Hepatocyte (in vitro differentiated cells): ENCODE measurements around the gene DDAH2. TPM values are rescaled to one million over a fixed set of nuclear protein-coding genes. Genes with fewer than 3 reads are reported as not detected.

Experiments used
- DNase-seq: peaks from one replicate; pipeline ENCODE4 v3.0.0-alpha.2; 2016; ENCODE audit warnings: low spot score
- H2AFZ ChIP-seq: fragments of 200-600 bp; sonication (generic); 2 replicates; pipeline ENCODE4 v1.6.0; 2016; ENCODE audit warnings: antibody characterized with exemption, mild to moderate bottlenecking
- H3K27ac ChIP-seq: fragments of 200-600 bp; sonication (generic); 2 replicates; pipeline ENCODE4 v1.5.1; 2016; ENCODE audit warnings: mild to moderate bottlenecking
- H3K27me3 ChIP-seq: fragments of 200-600 bp; sonication (generic); 2 replicates; pipeline ENCODE4 v1.6.1; 2016
- H3K36me3 ChIP-seq: fragments of 200-600 bp; sonication (generic); replicated peaks from 2 replicates; pipeline ENCODE4 v1.5.1; 2016; ENCODE audit warnings: low read depth; ENCODE audit not compliant: insufficient read depth
- H3K4me1 ChIP-seq: fragments of 200-600 bp; sonication (generic); 2 replicates; pipeline ENCODE4 v1.5.1; 2016; ENCODE audit warnings: mild to moderate bottlenecking, moderate library complexity; ENCODE audit not compliant: insufficient read depth
- H3K4me2 ChIP-seq: fragments of 200-600 bp; sonication (generic); 2 replicates; pipeline ENCODE4 v1.6.0; 2016
- H3K4me3 ChIP-seq: fragments of 200-600 bp; sonication (generic); 2 replicates; pipeline ENCODE4 v1.5.1; 2016; ENCODE audit warnings: mild to moderate bottlenecking
- H3K79me2 ChIP-seq: fragments of 200-600 bp; sonication (generic); 2 replicates; pipeline ENCODE4 v1.6.0; 2017; ENCODE audit warnings: mild to moderate bottlenecking
- H3K9me2 ChIP-seq: fragments of 200-600 bp; sonication (generic); replicated peaks from 2 replicates; pipeline ENCODE4 v1.6.0; 2017; ENCODE audit warnings: mild to moderate bottlenecking; ENCODE audit not compliant: insufficient read depth
- H3K9me3 ChIP-seq: fragments of 200-600 bp; sonication (generic); 2 replicates; pipeline ENCODE4 v1.5.1; 2016; ENCODE audit warnings: low read depth, mild to moderate bottlenecking
- H4K20me1 ChIP-seq: fragments of 200-600 bp; sonication (generic); 2 replicates; pipeline ENCODE4 v1.6.0; 2016; ENCODE audit warnings: mild to moderate bottlenecking; ENCODE audit not compliant: insufficient read depth, poor library complexity, severe bottlenecking
- EZH2 ChIP-seq: fragments of 200-600 bp; sonication (generic); IDR thresholded peaks from 2 replicates; pipeline ENCODE4 v1.6.1; 2016; ENCODE audit warnings: antibody characterized with exemption, mild to moderate bottlenecking, borderline replicate concordance
- EZH2phosphoT487 ChIP-seq: fragments of 200-600 bp; sonication (generic); IDR thresholded peaks from one replicate; pipeline ENCODE4 v1.6.1; 2018; ENCODE audit warnings: antibody characterized with exemption, mild to moderate bottlenecking, low read depth, moderate library complexity; ENCODE audit not compliant: unreplicated experiment, severe bottlenecking
- WGBS: methylation state at CpG from one replicate; pipeline ENCODE4 v1.1.6; 2016; ENCODE audit warnings: low lambda C conversion rate; ENCODE audit errors: missing lambda C conversion rate; 5-methylcytosine and 5-hydroxymethylcytosine counted together
- microRNA-seq: library from miRNA; unstranded; fragments of <30 nt; microRNA quantifications from one replicate; pipeline ENCODE4, GENCODE V29; 2017
- polyA plus RNA-seq: library from polyadenylated mRNA; unstranded; fragments of >200 nt; fragmentation: Nextera tagmentation; extraction: Ambion mirVana; gene quantifications from 2 replicates; pipeline ENCODE4 v1.2.1, GENCODE V29; 2016
- small RNA-seq: library from RNA; depleted of rRNA; stranded (forward); fragments of <200 nt; gene quantifications from one replicate; pipeline ENCODE3, GENCODE V24; 2014
- total RNA-seq: library from RNA; depleted of rRNA; stranded (reverse); fragments of >200 nt; gene quantifications from 2 replicates; pipeline ENCODE4 v1.2.3, GENCODE V29; 2014
- TF ChIP-seq, protein P1 (sequence below): fragments of 200-600 bp; sonication (generic); IDR thresholded peaks from 2 replicates; pipeline ENCODE4 v1.5.1; 2016; ENCODE audit warnings: antibody characterized with exemption, mild to moderate bottlenecking; ENCODE audit not compliant: poor library complexity

Gene DDAH2
- total and polyA plus RNA-seq, 2 experiments from 2014 or later: 93.8 to 157 TPM

GRCh38 chr6:31680226-31681134, 48.6 kb downstream of the DDAH2 start, which contains the start of gene LY6G5C:
Gene LY6G5C, minus strand, starts transcription at chr6:31681067. Its CDS starts 694 bp downstream, at chr6:31680373.
- TF ChIP-seq, protein P1, sequence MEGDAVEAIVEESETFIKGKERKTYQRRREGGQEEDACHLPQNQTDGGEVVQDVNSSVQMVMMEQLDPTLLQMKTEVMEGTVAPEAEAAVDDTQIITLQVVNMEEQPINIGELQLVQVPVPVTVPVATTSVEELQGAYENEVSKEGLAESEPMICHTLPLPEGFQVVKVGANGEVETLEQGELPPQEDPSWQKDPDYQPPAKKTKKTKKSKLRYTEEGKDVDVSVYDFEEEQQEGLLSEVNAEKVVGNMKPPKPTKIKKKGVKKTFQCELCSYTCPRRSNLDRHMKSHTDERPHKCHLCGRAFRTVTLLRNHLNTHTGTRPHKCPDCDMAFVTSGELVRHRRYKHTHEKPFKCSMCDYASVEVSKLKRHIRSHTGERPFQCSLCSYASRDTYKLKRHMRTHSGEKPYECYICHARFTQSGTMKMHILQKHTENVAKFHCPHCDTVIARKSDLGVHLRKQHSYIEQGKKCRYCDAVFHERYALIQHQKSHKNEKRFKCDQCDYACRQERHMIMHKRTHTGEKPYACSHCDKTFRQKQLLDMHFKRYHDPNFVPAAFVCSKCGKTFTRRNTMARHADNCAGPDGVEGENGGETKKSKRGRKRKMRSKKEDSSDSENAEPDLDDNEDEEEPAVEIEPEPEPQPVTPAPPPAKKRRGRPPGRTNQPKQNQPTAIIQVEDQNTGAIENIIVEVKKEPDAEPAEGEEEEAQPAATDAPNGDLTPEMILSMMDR: peak; percentile 92
- no peak for TF ChIP-seq EZH2phosphoT487
- Histone ChIP-seq H2AFZ (peak within 1 kb of the TSS; percentile 83), H3K4me1 (peaks cover 5% of the 10 kb centered on the region), H3K27me3 (no peaks in the 10 kb centered on the region), H3K27ac (peak within 1 kb of the TSS; percentile 84), H3K4me3 (peak within 1 kb of the TSS; percentile 39), H3K4me2 (peak within 1 kb of the TSS; percentile 96), H3K9me2 (no peaks in the 10 kb centered on the region), H3K36me3 (no peaks in the 10 kb centered on the region), H3K9me3 (no peaks in the 10 kb centered on the region), H3K79me2 (no peaks in the 10 kb centered on the region), H4K20me1 (no peaks in the 10 kb centered on the region)
- DNase-seq: peak; percentile 89
- 15% methylated on average over 17 of the region's 17 CpGs for WGBS

GRCh38 chr6:31677955-31678354, 51.1 kb downstream of the DDAH2 start:
- Histone ChIP-seq H3K4me3 (no peak overlapping the region), H3K27ac (no peak overlapping the region), H4K20me1 (no peaks in the 10 kb centered on the region), H2AFZ (no peak overlapping the region), H3K36me3 (no peaks in the 10 kb centered on the region), H3K4me2 (no peak overlapping the region), H3K27me3 (no peaks in the 10 kb centered on the region), H3K9me2 (no peaks in the 10 kb centered on the region), H3K79me2 (no peaks in the 10 kb centered on the region), H3K4me1 (peaks cover 5% of the 10 kb centered on the region), H3K9me3 (no peaks in the 10 kb centered on the region)
- TF ChIP-seq EZH2 (no peak), EZH2phosphoT487 (no peak)
- TF ChIP-seq, protein P1: no peak
- WGBS: 78% methylated on average over 8 of the region's 8 CpGs
- DNase-seq: no peak

Small RNAs within 50 kb of the gene (microRNA-seq; reads per million reads assigned to microRNA genes)
- gene MIR4646: 5.4 reads per million, percentile 11 among the genes with 10 or more reads in this experiment

Small RNAs within 50 kb of the gene (small RNA-seq; reads per million reads assigned to genes)
- gene LY6G6D (not detected), gene MIR4646 (not detected), gene MSH5-SAPCD1 (not detected), gene RF00019 (not detected), gene RNU6-850P (not detected), gene SAPCD1 (not detected)

Other genes with a start within 250 kb of the DDAH2 start
Only the 30 nearest of the 42 such genes appear.
- gene LTA, start 157.0 kb downstream of the DDAH2 start, total RNA-seq: not detected in 2 replicates
- not detected in 2 replicates for gene LTA, start 157.0 kb downstream of the DDAH2 start, polyA plus RNA-seq
- gene TNF, start 153.7 kb downstream of the DDAH2 start, total RNA-seq: 0.63 TPM in 1 of 2 replicates, not detected in the other
- 0.91 and 1.3 TPM in 2 replicates for gene TNF, start 153.7 kb downstream of the DDAH2 start, polyA plus RNA-seq
- gene LTB, start 146.9 kb downstream of the DDAH2 start, total RNA-seq: 2.4 and 4.0 TPM in 2 replicates
- 6.0 and 10.6 TPM in 2 replicates for gene LTB, start 146.9 kb downstream of the DDAH2 start, polyA plus RNA-seq
- gene LST1, start 143.0 kb downstream of the DDAH2 start, total RNA-seq: not detected in 2 replicates
- 1.5 and 2.4 TPM in 2 replicates for gene LST1, start 143.0 kb downstream of the DDAH2 start, polyA plus RNA-seq
- gene NCR3, start 136.3 kb downstream of the DDAH2 start, total RNA-seq: not detected in 2 replicates
- not detected in 2 replicates for gene NCR3, start 136.3 kb downstream of the DDAH2 start, polyA plus RNA-seq
- 4.1 and 4.6 TPM in 2 replicates for gene AIF1, start 114.1 kb downstream of the DDAH2 start, total RNA-seq
- gene AIF1, start 114.1 kb downstream of the DDAH2 start, polyA plus RNA-seq: 7.2 and 12.8 TPM in 2 replicates
- 29.8 and 50.2 TPM in 2 replicates for gene PRRC2A, start 108.6 kb downstream of the DDAH2 start, total RNA-seq
- 47.5 and 69.0 TPM in 2 replicates for gene PRRC2A, start 108.6 kb downstream of the DDAH2 start, polyA plus RNA-seq
- gene BAG6, start 76.6 kb downstream of the DDAH2 start, total RNA-seq: 113 and 148 TPM in 2 replicates
- gene BAG6, start 76.6 kb downstream of the DDAH2 start, polyA plus RNA-seq: 84.6 and 85.7 TPM in 2 replicates
- gene APOM, start 73.4 kb downstream of the DDAH2 start, total RNA-seq: 9.3 and 10.4 TPM in 2 replicates
- gene APOM, start 73.4 kb downstream of the DDAH2 start, polyA plus RNA-seq: 28.2 and 40.7 TPM in 2 replicates
- 21.3 and 23.3 TPM in 2 replicates for gene C6orf47, start 68.5 kb downstream of the DDAH2 start, total RNA-seq
- gene C6orf47, start 68.5 kb downstream of the DDAH2 start, polyA plus RNA-seq: 19.8 and 25.4 TPM in 2 replicates
- 11.5 and 18.1 TPM in 2 replicates for gene GPANK1, start 64.3 kb downstream of the DDAH2 start, total RNA-seq
- 18.5 and 23.8 TPM in 2 replicates for gene GPANK1, start 64.3 kb downstream of the DDAH2 start, polyA plus RNA-seq
- 155 and 185 TPM in 2 replicates for gene CSNK2B, start 63.2 kb downstream of the DDAH2 start, total RNA-seq
- 181 and 202 TPM in 2 replicates for gene CSNK2B, start 63.2 kb downstream of the DDAH2 start, polyA plus RNA-seq
- 2.2 and 5.3 TPM in 2 replicates for gene LY6G5B, start 59.3 kb downstream of the DDAH2 start, total RNA-seq
- gene LY6G5B, start 59.3 kb downstream of the DDAH2 start, polyA plus RNA-seq: 14.9 and 18.9 TPM in 2 replicates
- gene LY6G5C, start 48.2 kb downstream of the DDAH2 start, total RNA-seq: 0.32 TPM in 1 of 2 replicates, not detected in the other
- 0.63 and 5.0 TPM in 2 replicates for gene LY6G5C, start 48.2 kb downstream of the DDAH2 start, polyA plus RNA-seq
- 63.2 and 66.8 TPM in 2 replicates for gene ABHD16A, start 26.0 kb downstream of the DDAH2 start, total RNA-seq
- 81.3 and 94.7 TPM in 2 replicates for gene ABHD16A, start 26.0 kb downstream of the DDAH2 start, polyA plus RNA-seq
- not detected in 2 replicates for gene LY6G6F, start 22.4 kb downstream of the DDAH2 start, total RNA-seq
- not detected in 2 replicates for gene LY6G6F, start 22.4 kb downstream of the DDAH2 start, polyA plus RNA-seq
- gene LY6G6D, start 14.0 kb downstream of the DDAH2 start, total RNA-seq: 1.3 TPM in 1 of 2 replicates, not detected in the other
- 1.2 and 3.0 TPM in 2 replicates for gene LY6G6D, start 14.0 kb downstream of the DDAH2 start, polyA plus RNA-seq
- gene LY6G6C, start 7.6 kb downstream of the DDAH2 start, total RNA-seq: not detected in 2 replicates
- gene LY6G6C, start 7.6 kb downstream of the DDAH2 start, polyA plus RNA-seq: 0.30 and 0.39 TPM in 2 replicates
- not detected in 2 replicates for gene MPIG6B, start 5.9 kb downstream of the DDAH2 start, total RNA-seq
- 0.33 TPM in 1 of 2 replicates, not detected in the other for gene MPIG6B, start 5.9 kb downstream of the DDAH2 start, polyA plus RNA-seq
- 454 and 463 TPM in 2 replicates for gene CLIC1, start 7.2 kb upstream of the DDAH2 start, total RNA-seq
- 555 and 599 TPM in 2 replicates for gene CLIC1, start 7.2 kb upstream of the DDAH2 start, polyA plus RNA-seq
- gene MSH5, start 10.7 kb upstream of the DDAH2 start, total RNA-seq: 6.4 and 7.9 TPM in 2 replicates
- 4.9 and 8.5 TPM in 2 replicates for gene MSH5, start 10.7 kb upstream of the DDAH2 start, polyA plus RNA-seq
- 1.4 and 4.1 TPM in 2 replicates for gene SAPCD1, start 33.4 kb upstream of the DDAH2 start, total RNA-seq
- 1.8 and 2.0 TPM in 2 replicates for gene SAPCD1, start 33.4 kb upstream of the DDAH2 start, polyA plus RNA-seq
- gene VWA7, start 48.0 kb upstream of the DDAH2 start, total RNA-seq: 1.5 and 3.4 TPM in 2 replicates
- 2.8 and 5.2 TPM in 2 replicates for gene VWA7, start 48.0 kb upstream of the DDAH2 start, polyA plus RNA-seq
- 23.3 and 36.6 TPM in 2 replicates for gene VARS1, start 66.5 kb upstream of the DDAH2 start, total RNA-seq
- 51.0 and 59.6 TPM in 2 replicates for gene VARS1, start 66.5 kb upstream of the DDAH2 start, polyA plus RNA-seq
- gene LSM2, start 77.7 kb upstream of the DDAH2 start, total RNA-seq: 42.9 and 51.9 TPM in 2 replicates
- 48.7 and 57.9 TPM in 2 replicates for gene LSM2, start 77.7 kb upstream of the DDAH2 start, polyA plus RNA-seq
- 1.4 and 2.2 TPM in 2 replicates for gene HSPA1L, start 86.0 kb upstream of the DDAH2 start, total RNA-seq
- gene HSPA1L, start 86.0 kb upstream of the DDAH2 start, polyA plus RNA-seq: 1.0 and 2.7 TPM in 2 replicates
- 83.3 and 84.3 TPM in 2 replicates for gene HSPA1A, start 86.2 kb upstream of the DDAH2 start, total RNA-seq
- 50.0 and 82.2 TPM in 2 replicates for gene HSPA1A, start 86.2 kb upstream of the DDAH2 start, polyA plus RNA-seq
- gene HSPA1B, start 98.4 kb upstream of the DDAH2 start, total RNA-seq: 172 and 177 TPM in 2 replicates
- gene HSPA1B, start 98.4 kb upstream of the DDAH2 start, polyA plus RNA-seq: 82.1 and 111 TPM in 2 replicates
- gene NEU1, start 133.5 kb upstream of the DDAH2 start, total RNA-seq: 402 and 407 TPM in 2 replicates
- gene NEU1, start 133.5 kb upstream of the DDAH2 start, polyA plus RNA-seq: 331 and 388 TPM in 2 replicates
- 76.2 and 92.0 TPM in 2 replicates for gene SLC44A4, start 149.7 kb upstream of the DDAH2 start, total RNA-seq
- 73.5 and 90.8 TPM in 2 replicates for gene SLC44A4, start 149.7 kb upstream of the DDAH2 start, polyA plus RNA-seq